ENCODE data around the gene SNURF.
"Not testable (repeated sequence)": the region's sequence is repeated elsewhere in the genome, so short reads cannot be mapped to it uniquely, and the experiment has no call there.

The SNURF gene, protein sequence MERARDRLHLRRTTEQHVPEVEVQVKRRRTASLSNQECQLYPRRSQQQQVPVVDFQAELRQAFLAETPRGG

DNA sequence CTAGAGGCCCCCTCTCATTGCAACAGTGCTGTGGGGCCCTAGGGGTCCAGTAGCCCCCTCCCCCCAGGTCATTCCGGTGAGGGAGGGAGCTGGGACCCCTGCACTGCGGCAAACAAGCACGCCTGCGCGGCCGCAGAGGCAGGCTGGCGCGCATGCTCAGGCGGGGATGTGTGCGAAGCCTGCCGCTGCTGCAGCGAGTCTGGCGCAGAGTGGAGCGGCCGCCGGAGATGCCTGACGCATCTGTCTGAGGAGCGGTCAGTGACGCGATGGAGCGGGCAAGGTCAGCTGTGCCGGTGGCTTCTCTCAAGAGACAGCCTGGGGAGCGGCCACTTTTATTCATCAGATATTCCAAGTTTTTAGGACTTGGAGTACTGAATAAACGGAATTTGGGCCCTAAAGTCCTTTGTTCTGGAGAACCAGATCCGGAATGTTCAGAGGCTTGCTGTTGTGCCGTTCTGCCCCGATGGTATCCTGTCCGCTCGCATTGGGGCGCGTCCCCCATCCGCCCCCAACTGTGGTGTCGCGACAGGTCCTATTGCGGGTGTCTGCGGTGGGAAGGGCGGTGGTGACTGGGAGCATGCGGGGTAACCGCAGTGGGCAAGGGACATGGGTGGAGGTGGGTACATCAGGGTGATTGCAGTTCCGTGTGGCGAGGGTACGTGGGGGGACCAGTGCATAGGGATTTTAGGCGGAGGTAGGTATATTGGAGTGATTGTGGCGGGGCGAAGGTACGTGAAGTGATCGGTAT is at the start of gene SNURF, which contains the start of gene SNRPN:
Gene SNURF (plus strand): TSS at position 205 of the 748 bp plus-strand sequence. CDS start 62 bp downstream, at position 267.
Gene SNRPN (plus strand): TSS at position 205 of the 748 bp plus-strand sequence. CDS start 19,467 bp downstream, outside the sequence.
- peak; percentile 75 for DNase-seq

DNA sequence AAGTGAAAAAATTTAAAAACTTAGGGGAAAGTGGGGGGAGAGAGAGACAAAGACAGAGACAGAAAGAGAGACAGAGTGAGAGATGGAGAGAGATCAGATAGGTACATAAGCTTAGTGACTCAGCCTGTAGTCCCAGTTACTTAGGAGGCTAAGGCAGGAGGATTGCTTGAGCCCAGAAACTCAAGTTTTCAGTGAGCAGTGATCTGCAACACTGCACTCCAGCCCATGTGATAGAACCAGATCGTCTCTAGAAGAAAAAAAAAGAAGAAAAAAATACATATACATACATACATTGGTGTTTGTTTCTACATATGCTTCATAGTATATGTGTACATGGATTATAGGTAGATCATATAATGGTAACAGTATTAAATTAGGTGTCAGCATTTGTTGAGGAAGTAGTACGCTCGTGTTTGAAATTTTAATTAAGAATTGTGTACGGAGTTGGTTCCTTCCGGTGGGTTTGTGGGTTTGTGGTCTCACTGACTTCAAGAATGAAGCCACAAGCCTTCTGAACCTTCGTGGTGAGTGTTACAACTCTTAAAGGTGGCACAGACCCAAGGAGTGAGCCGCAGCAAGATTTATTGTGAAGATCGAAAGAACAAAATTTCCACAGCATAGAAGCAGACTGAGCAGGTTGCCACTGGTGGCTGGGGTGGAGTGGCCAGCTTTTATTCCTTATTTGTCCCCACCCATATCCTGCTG is 38.3 kb upstream of the SNURF start:
- DNase-seq, result no peak

DNA sequence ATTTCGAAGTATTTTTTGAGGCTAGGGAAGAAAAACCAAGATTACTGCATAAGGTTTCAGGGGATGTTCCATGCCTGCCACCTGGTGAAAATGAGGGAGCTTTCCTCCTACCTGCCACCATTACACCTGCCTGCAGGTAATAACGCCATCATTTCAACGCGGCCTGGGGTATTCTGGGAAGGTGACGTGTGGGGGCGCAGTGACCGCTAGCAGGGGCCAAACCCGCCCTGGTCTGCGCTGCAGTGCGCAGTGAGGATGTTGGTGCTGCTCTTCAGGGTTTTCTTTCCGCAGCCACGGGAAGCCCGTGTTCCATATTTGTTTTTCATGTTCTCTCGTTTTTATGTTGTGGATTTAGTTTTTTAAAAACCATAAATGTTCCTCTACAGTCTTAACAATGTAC is 37.4 kb upstream of the SNURF start:
- no peak for DNase-seq

DNA sequence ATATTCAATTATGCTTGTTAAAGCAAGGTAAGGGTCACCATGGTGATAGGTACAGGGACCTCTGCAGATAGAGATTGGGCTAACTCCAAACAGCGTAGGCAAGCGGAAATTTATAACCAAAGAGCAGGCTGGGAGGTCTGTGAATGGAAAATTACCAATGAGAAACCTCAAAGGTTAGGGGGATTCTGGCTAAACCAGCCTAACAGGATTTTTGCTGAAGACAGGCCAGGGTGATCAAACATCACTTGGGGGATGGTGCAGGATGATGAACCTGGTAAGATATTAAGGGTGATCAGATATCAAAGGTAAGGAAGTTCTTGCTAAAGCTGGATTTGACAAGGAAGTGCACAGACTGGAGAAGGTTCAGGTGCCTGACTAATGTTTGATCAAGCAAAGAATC is 35.3 kb upstream of the SNURF start:
- DNase-seq, result no peak

DNA sequence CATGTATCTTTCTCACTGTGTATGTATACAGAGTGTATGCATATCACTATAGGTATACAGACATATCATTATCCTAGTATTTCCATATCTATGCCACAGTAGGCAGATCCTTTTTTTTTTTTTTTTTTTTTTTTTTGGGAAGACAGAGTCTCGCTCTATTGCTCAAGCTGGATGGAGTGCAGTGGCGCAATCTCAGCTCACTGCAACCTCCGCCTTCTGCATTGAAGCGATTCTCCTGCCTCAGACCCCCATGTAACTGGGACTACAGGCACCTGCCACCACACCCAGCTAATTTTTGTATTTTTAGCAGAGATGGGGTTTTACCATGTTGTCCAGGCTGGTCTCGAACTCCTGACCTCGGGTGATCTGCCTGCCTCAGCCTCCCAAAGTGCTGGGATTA is 32.0 kb upstream of the SNURF start:
- not testable (repeated sequence) for DNase-seq

DNA sequence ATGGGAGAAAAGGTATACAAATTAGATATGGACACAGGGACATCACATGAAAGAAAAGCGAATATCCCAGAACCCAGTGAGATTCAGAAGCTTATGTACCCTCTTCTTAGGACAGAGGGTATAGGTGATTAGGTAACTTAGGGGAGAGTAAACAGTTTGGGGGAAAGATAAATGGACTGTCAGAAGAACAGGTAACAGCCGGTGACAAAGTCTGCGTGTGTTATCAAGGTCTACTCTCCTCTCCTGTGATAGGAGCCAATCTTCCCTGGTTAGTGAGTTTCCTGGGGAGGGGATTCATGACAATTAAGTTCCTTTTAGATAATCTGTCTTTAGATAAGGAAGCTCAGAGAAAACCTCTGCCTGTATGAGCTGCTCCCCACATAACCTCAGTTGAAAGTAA is 30.6 kb upstream of the SNURF start:
- DNase-seq, result no peak

DNA sequence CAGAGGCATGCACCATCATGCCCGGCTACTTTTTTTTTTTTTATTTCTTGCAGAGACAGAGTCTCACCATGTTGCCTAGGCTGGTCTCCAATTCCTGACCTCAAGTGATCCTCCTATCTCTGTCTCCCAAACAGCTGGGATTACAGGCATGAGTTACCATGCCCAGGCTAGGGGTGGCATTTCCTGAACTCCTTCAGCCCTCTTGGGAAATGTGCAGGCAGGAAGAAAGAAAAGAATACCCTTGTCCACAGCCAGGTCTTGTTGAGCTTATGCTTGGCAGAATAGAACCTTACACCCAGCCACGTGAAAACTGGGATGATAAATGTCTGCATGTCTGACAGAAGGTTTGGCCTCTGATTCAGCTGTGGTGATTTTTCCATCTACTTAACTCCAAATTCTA is 30.2 kb upstream of the SNURF start:
- no peak for DNase-seq

DNA sequence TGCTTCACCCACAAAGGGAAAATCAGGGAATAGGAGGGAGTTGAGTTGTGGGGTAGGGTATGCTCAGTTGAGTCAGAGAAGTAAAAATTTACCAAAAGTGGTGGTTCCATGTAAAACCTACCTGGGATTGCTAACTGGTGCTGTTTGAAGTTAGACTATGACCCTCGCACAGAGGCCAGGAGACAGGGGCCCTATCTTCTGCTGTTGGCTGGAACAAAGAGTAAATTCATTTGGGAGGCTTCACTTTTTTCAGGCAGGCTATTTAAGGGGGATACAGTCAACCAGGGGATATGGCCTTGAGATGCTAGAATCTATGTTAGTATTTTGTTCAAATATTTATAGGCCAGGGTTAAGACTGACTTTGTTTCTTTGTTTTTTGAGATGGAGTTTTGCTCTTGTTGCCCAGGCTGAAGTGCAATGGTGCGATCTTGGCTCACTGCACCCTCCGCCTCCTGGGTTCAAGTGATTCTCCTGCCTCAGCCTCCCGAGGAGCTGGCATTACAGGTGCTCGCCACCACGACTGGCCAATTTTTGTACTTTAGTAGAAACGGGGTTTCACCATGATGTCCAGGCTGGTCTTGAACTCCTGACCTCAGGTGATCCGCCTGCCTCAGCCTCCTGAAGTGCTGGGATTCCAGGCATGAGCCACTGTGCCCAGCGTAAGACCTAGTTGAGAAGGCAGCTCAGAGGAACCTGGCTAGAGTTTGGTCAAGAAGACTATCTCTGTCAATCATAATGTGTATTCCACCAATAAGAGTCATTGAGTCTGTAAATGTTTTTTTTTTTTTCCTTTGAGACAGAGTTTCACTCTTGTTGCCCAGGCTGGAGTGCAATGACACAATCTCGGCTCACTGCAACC is 22.7 kb upstream of the SNURF start:
- DNase-seq, result not testable (repeated sequence)

DNA sequence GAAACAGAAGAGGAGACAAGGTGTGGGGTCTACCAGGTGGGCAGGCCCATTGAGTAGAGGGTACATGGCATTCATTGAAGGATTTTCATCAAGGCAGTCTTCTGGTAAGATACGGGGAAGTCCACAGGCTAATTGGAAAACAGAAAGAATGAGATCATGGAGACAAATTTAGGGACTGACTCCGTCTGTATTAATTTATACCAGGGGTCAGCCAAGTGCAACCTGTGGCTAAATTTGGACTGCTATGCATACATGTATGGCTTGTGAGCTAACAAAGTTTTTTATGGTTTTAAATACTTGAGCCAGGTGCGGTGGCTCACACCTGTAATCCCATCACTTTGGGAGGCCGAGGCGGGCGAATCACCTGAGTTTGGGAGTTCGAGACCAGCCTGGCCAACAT is 21.1 kb upstream of the SNURF start:
- DNase-seq, result no peak

DNA sequence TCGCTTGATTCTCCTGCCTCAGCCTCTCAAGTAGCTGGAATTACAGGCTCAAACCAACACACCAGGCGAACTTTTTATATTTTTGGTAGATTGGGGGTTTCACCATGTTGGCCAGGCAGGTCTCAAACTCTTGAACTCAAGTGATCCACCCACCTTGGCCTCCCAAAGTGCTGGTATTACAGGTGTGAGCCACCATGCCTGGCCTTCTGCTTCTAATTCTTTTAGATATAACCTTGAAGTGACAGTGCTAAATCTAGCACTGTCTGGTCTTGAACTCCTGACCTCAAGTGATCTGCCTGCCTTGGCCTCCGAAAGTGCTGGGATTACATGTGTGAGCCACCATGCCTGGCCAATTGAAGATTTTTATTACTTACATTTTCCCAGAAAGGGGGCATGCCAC is 16.6 kb upstream of the SNURF start:
- DNase-seq, result not testable (repeated sequence)

DNA sequence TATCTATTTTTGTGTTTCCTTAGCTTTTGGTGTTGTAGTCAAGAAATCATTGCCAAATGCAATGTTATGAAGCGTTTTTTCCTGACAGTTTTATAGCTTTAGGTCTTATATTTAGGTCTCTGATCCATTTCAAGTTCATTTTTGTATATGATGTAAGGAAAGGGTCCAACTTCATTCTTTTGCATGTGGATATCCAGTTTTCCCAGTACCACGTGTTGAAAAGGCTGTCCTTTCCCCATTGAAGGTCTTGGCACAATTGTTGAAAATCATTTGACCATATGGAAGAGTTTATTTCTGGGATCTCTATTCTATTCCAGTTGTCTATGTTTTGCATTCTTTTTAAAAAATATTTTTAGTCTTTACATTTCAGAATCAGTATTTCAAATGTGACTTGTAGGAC is 14.6 kb upstream of the SNURF start:
- no peak for DNase-seq

DNA sequence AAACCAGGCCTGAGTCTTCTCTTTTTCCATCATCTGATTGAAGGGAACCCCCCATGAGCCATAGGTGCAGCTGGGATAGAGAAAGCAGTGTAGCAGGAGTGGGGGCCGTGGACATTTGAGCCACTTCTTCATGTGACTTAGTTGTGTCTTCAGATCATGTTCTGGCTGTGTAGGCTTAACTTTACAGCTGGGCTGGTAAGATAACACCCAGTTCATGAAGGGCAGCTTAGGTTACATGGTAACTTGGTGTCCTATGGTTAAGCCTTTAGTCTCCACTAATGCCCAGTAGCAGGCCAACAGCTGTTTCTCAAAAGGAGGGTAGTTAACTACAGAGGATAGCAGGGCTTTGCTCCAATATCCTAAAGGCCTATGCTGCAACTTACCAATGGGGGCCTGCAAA is 11.4 kb upstream of the SNURF start:
- DNase-seq, result no peak

DNA sequence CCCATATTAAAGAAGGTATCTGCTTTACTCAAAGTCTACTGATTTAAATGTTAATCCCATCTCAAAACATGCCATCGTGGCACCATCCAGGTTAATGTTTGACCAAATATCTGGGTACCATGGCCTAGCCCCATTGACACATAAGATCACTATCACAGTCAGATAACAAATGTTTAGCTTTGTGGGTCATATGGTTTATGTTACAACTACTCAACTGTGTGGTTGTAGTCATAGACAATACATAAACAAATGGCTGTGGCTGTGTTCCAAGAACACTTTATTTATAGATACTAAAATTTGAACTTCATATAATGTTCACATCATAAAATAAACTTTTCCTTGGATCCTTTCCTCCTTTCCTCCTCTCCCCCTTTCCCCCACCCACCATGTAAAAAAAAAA is 9.8 kb upstream of the SNURF start:
- DNase-seq, result no peak

DNA sequence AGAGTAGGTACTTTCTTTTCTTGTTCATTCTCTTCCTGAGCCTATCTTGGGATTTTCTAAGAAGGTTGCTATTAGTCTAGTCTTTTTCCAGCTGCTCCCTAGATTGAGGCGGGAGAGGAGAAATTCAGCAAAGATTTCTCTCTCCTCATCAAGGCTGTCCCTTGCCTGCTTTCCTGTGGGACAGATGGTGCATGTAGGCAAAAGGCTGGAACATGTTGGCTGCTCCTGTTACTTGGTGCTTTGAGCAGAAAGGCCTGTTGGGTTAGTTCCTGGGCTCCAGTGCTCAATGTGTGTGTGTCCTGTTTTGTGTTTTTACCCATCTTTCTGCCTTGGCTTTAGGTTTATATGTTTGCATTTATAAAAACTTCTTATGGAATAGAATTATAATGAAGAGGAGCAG is 9.1 kb upstream of the SNURF start:
- no peak for DNase-seq

DNA sequence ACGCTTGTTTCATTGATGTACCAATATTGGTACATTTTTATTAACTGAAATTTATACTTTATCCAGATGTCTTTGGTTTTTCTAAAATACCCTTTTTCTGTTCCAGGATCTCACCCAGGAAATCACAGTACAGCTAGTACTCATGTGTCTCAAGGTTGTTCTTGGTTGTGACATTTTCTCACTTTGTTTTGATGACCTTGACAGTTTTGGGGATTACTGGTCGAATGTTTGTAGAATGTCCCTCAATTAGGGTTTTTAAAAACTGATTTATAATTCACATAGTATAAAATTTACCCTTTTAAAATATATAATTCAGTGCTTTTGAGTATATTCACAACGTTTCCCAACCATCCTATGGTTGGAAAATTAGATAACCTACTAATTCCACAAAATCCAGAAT is 6.3 kb upstream of the SNURF start:
- no peak for DNase-seq

DNA sequence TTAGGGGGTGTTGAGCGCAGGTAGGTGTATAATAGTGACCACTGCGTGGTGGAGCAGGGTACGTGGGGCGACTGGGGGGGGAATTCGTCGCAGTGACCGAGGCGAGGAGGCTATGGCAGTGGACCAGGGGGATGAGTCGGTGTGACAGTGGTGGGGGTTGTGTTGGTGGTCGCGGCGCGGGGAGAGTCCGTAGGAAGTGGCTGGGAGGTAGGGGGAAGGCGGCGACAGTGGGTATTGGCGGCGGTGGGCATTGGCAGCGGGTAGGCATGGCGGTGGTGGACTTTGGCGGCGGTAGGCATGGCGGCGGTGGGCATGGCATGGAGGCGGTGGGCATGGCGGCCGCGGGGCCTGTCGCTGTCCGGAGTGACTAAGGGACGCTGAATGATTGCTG is 739 bp downstream of the SNURF start:
- DNase-seq, result peak; percentile 35

DNA sequence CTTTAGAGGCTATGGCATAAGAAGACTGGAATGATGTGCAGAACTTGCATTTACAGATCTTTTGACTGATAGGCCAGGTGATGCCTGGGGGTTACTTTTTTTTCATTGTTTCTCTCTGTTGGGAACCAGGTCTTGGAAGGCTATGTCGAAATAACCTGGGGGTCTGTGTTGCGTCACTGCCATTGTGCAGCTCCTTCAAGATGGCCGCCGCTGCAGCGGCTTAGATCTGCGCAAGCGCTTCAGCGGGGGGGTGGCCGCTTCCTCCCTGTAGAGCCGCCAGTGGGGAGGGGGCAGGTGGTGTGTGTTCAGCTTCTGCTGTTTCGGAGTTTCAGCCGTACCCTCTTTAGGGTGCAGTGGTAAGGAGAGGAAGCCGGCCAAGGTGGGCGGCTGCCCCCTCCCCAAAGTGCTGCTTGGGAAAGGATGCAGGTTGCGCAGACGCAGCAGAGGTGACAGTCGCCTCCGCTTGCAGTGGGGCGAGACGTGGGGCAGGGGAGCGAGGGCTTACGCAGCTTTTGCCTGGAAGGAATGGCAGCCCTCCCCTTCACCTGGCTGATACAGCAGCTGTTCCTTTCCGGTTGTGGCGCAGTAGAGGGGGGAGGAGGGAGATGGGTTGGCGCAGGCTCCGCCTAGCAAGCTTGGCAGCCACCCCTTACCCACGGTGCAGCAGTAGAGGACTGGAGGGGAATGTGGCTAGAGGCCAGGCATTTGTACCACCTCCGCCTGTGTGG is 1.5 kb downstream of the SNURF start:
- DNase-seq, result peak; percentile 84

DNA sequence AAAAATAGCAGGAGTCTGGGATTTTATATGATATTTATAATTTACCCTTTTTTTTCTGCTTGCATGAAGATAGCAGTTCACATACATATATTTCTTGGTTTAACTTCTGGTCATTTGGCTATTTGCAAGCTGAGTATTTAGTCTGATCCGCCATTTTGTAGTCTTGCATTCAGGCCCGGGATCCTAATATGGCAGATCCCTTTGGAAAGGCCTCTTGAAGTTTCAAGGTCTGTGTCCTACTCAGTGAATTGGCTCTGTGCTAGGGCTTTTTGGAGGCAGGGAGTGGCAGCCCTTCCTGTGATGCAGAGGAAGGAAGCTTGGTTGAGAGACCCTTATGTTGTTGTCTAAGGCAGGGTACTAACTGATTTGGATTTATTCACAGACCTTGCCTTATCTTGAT is 2.9 kb downstream of the SNURF start:
- DNase-seq, result no peak

DNA sequence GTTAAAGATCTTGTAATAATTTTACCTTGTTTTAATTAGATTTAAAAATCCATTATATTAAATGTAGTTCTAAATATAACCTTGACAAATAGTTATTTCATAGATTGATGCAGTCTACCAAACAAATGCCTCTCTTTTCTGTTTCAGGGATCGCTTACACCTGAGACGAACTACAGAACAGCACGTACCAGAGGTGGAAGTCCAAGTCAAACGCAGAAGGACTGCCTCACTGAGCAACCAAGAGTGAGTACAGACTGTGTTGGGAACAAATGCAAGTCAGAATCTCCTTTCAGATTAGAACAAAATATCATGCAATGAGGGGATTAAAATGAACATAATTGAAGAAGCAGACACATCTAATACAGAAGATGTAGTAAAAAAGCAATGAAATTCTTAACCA is 7.2 kb downstream of the SNURF start:
- DNase-seq, result no peak

DNA sequence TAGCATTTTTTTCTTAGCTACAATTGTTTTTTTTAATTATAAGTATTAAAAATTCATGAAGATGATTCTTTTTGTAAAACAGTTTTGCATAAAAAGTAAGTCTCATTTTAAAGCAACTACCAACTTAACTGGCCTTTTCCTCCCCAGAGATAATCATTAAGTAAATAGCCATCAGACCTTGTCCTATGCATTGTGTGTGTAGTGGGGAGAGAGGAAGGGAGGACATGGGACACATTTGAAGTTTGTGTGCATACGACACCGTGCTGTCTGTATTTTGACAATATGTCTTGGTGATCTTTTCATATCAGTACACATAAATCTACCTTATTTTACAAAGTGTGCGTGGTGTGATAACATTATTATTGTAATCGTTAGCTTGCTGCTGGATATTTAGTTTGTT is 8.1 kb downstream of the SNURF start:
- no peak for DNase-seq

DNA sequence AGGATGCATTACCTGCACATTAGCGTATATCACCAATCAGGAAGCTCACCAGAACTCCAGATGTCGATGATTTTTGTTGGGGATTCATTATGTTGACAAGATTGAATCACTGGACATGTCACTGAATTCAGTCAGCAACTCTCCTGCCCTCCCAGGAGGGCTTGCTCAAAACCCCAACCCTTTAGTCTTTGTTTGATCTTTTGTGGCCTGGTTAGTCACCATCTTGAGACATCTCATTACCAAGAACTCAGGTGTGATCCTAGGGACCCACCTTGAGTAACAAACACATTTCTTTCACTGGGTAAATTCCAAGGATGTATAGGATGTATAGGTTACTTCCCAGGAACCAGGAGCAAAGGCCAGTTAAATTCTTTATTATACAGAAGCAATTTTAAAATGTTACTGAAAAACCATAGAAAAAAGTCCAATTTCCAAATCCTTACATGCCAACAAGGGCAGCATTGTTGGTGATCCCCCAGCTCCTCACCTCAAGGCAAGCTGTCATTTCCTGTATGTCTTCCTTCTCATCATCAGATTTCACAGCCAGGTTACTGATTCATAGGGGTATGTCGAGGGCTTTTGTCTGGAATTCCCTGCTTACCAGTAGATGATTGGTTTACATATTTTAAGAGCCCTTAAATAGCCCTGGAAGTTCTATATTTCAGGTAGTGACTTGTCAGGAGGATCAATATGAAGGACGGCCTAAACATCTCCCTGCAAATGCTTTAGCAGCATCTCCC is 11.7 kb downstream of the SNURF start:
- no peak for DNase-seq

DNA sequence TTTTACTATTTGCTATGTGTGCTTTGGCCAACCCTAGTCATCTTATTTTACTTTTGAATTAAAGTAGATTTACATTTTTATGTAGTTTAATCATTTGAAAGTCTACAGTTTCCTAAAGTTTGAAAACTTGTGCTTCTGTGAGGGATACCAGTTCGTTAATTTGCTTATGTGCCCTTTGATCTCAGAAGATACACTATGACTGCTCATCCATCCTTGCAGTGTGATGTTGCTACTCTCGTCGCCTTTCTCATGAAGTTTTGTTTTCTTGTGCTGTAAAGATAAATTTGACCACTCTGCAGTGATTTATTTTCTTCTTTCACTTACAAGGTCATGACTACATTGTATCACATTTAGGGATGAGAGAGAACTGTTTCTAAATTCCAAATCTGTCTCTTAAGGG is 16.3 kb downstream of the SNURF start:
- no peak for DNase-seq

Measured in CD4-positive, alpha-beta T cell treated with Interleukin-17A for 4 hours (primary cell).